Activated CD4-positive, CD25-positive, alpha-beta regulatory T cell treated with anti-CD3 and anti-CD28 coated beads, Interleukin-2, amount 50 U/mL, for 72 hours (primary cell): ENCODE results near the gene OR10P1.

ENCODE experiments used
- DNase-seq: peaks from one replicate; pipeline ENCODE4 v3.0.0; 2021

The OR10P1 gene

GRCh38 chr12:55686366-55687010 is 49.8 kb downstream of the OR10P1 start:
- no peak for DNase-seq
